Measurements from ENCODE around the gene CETN2.
"Not testable (repeated sequence)": the region's sequence is repeated elsewhere in the genome, so short reads cannot be mapped to it uniquely, and the experiment has no call there.

The CETN2 gene

GRCh38 chrX:152831391-152831790, 834 bp upstream of the CETN2 start:
- DNase-seq = no peak

GRCh38 chrX:152824841-152825374, 5.6 kb downstream of the CETN2 start:
- DNase-seq = no peak

DNA sequence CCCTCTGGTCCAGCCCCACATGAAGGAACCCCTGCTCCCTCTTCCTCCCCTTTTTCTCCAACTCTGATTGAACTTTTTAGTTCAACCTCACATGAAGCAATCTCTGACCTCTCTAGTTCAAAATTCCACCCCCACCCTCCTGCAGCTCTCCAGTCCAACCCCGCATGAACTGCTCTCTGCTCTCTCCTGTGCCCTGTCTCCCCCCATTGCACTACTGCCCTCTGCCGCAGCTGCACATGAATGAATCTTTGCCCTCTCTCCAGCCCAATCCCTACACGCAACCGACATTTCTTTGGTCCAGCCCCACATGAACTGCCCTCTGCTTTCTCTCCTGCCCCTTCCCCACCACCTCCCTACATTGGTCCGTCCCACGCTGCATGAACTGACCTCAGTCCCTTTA, 6.9 kb downstream of the CETN2 start:
- DNase-seq = no peak

DNA sequence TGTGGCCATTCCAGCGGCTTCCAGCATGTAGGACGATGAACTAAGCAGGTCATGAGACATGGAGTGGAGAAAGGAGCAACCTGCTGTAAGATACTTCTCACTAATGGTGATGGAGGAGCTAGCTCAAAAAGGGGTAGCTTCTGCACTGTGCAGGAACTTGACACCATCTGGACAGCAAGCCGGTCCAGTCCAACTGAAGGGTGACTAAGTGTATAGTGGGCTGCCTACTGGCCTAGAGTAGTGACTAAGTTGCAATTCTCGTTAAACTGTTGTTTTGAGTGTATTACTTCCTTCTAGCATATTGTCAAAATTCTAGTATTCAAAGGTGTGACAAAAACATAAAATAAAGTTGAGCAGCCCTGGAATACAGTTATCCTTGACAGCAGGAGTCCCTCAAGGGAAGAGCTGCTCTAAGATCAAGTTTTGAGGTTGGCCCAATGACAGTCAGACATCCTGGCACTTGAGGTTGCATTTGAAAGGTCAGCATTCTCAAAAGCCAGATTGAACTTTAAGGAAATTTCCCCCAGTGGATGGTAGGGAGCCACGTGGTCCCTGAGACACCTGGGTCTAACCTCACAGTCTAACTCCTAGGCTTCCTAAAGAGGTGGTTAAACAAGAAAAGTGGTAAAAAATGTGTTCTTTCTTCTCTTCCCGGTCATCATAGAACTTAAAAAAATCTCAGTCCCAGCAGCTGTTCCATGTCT, 8.0 kb downstream of the CETN2 start:
- no peak for DNase-seq

GRCh38 chrX:152821145-152821765, 9.3 kb downstream of the CETN2 start:
- no peak for DNase-seq

- DNase-seq = no peak
These were observed 10.8 kb downstream of the CETN2 start for GRCh38 chrX:152819732-152820131.

- no peak for DNase-seq
These were observed 11.3 kb downstream of the CETN2 start for GRCh38 chrX:152819266-152819665.

DNA sequence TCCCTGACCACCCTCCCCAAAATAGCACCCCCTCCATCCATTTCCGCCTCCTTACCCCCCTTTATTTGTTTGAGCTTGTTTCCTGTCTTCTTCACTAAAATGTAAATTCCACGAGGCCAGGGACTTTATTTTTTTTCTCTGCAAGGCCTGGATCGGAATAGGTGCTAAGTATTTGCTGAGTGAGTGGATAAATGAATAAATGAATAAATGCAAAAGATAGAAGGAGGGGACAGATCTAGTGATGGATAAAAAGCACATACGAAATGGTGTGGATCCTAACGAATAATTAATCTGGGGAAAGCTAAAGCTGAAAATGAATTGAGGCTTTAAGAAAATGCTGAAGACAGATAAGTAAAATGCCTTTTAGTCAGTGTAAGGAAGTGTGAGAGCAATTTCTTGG, 12.2 kb downstream of the CETN2 start:
- DNase-seq = no peak

- DNase-seq = no peak
These were observed 13.3 kb downstream of the CETN2 start for GRCh38 chrX:152817078-152817764.

DNA sequence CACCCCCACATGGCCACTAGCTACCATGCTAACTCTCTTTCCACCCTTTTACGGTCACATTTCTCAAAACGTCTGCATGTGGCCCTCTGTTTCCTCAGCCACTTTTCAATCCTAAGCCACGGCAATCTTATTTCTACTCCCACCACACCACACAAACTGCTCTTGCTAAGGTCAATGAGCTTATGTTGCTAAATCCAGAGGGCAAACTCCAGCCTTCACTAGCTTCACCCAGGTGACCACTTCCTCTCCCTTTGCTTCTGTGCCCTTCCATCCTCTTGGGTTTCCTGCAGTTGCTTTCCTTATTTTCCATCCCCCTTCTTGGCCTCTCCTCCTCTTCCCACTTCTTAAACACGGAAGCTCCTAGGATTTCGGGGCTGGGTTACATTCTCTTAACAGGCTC, 16.5 kb downstream of the CETN2 start:
- DNase-seq = no peak

GRCh38 chrX:152813206-152813605, 17.4 kb downstream of the CETN2 start:
- DNase-seq = no peak

- no peak for DNase-seq
These were observed 20.2 kb downstream of the CETN2 start for GRCh38 chrX:152810403-152810802.

DNA sequence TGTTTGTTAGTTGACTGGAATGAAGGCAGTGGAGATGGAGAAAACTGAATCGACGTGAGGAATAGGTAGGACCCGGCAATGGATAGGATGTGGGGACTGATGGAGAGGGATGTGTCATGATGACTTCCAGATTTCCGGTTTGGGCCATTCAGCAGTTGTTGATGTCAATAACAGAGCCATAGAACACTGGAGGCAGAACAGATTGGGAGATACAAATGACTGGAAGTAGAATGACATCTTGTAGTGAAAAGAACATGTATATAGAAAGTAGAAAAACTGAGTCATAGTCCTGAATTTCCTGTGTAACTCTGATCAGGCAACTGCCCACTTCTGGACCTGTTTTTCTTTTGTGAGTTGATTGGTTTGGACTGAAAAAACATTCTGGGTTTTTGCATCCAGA, 24.5 kb downstream of the CETN2 start:
- no peak for DNase-seq

- no peak for DNase-seq
These were observed 31.6 kb downstream of the CETN2 start for GRCh38 chrX:152798945-152799344.

DNA sequence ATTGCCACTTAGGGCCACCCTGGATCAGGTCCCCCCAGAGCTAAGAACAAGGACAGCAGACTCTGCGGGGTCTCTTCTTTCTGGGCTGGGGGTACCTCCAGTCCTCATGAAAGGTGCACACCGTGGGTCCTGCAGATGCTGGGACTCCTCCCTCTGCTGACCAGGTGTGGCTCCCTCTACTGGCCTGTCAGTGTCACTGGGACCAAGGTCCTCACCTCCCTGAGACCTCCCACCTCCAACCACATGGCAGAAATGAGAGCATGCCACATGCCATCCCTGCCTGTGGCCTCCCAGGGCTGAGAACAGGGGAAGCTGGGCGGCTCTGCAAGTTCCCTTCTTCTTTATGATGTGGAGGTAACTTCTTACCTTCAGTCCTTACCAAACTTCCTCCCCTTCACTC, 43.5 kb downstream of the CETN2 start:
- not testable (repeated sequence) for DNase-seq
